ENCODE results near the gene CAMKMT.

The CAMKMT gene

DNA sequence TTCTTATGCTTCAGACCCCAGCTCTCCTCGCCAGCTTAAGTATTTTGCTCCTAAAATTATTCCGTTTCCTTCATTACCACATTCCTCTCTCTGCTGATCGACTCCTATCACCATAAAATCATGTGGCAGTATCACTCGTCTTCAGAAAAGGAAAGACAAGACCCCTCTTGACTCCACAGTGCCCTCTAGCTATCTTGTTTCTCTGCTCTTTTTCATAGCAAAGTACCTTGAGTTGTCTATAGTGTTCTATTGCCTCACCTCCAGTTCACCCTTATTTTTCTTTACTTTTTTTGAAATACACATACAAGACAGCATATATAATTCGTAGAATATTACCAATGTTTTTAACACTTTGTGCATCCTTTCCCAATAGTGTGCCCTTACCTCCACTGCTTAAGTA is 306.6 kb downstream of the CAMKMT start:
- no peak for DNase-seq (ENCODE audit: extremely low read depth, low read depth)
- no peak overlapping the region for H3K4me3 ChIP-seq (replicated peaks; ENCODE audit: low read depth, low read length)
- peak; percentile 29 for TF ChIP-seq CTCF (IDR thresholded peaks at IDR 0.05; ENCODE audit: low read depth, low read length, missing control alignments)

- H3K4me3 ChIP-seq (replicated peaks; ENCODE audit: low read depth, low read length): no peak overlapping the region
- TF ChIP-seq CTCF (IDR thresholded peaks at IDR 0.05; ENCODE audit: low read depth, low read length, missing control alignments): no peak
These were observed 309.5 kb downstream of the CAMKMT start for GRCh38 chr2:44671276-44671675.

DNA sequence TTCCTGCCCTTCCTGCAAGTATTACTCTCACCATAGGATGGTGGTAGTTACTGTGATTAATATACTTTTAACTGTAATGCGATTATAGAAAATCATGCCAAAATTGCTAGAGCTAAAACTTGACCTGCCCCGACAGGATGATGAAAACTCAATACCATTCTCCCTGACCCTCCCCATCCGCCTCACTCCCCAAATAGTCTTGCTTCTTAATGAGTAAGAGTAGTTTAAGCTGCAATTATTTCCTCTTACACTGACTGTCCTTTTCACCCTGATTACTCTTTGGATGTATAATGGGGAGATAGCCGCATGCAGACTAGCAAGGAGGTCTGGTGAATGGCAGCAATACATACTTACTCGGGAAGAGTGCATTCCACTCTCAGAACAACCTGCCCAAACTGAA is 310.2 kb downstream of the CAMKMT start:
- DNase-seq (ENCODE audit: extremely low read depth, low read depth): no peak
- TF ChIP-seq CTCF (IDR thresholded peaks at IDR 0.05; ENCODE audit: low read depth, low read length, missing control alignments): no peak
- no peak overlapping the region for H3K4me3 ChIP-seq (replicated peaks; ENCODE audit: low read depth, low read length)

More at GRCh38 chr2:44671276-44671675, 309.5 kb downstream of the CAMKMT start:
- DNase-seq (ENCODE audit: extremely low read depth, low read depth): no peak

DNA sequence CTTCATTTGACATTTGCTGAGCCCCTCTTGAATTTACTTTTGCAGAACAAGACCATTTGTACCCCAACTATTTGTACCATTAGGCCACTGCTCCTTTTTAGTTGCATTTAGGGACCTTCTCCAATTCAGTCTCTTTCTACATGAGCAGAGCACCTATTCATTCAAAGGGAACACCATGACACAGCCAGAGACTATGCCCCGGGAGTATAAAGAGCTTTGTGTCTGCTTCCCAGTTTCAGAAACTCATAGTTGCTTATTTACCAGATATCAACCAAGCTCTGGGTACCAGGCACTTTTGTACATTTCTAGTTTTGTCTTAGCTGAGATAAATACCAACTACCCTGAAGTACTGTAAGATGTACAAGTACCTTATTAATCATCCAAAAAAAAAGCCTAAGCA is 310.7 kb downstream of the CAMKMT start:
- H3K4me3 ChIP-seq (replicated peaks; ENCODE audit: low read depth, low read length): no peak overlapping the region
- no peak for TF ChIP-seq CTCF (IDR thresholded peaks at IDR 0.05; ENCODE audit: low read depth, low read length, missing control alignments)
- DNase-seq (ENCODE audit: extremely low read depth, low read depth): no peak

- H3K4me3 ChIP-seq (replicated peaks; ENCODE audit: low read depth, low read length): no peak overlapping the region
- TF ChIP-seq CTCF (IDR thresholded peaks at IDR 0.05; ENCODE audit: low read depth, low read length, missing control alignments): no peak
- no peak for DNase-seq (ENCODE audit: extremely low read depth, low read depth)
These were observed 312.9 kb downstream of the CAMKMT start for GRCh38 chr2:44674473-44675284.

- TF ChIP-seq CTCF (IDR thresholded peaks at IDR 0.05; ENCODE audit: low read depth, low read length, missing control alignments): no peak
- DNase-seq (ENCODE audit: extremely low read depth, low read depth): no peak
- no peak overlapping the region for H3K4me3 ChIP-seq (replicated peaks; ENCODE audit: low read depth, low read length)
These were observed 314.6 kb downstream of the CAMKMT start for GRCh38 chr2:44676379-44676778.
